ENCODE measurements around the gene RHOT2. TPM values are rescaled to one million over a fixed set of nuclear protein-coding genes. Genes with fewer than 3 reads are reported as not detected.

Gene RHOT2
- total and polyA plus RNA-seq, 9 donors = 11.6 to 100 (median 80.6) TPM

- intact Hi-C loops (cut with DNase I) = no loop called here
- no peaks in the 10 kb centered on the region for H3K36me3 ChIP-seq
- 62 to 71% (median 70%) methylated on average over 14 to 22 of the region's 22 CpGs for WGBS, 3 donors
- H3K4me1 ChIP-seq (ENCODE audit: insufficient read depth) = peaks cover 6% of the 10 kb centered on the region
- no peak overlapping the region for H3K27ac ChIP-seq
- no peak for DNase-seq
- no peak overlapping the region for H3K4me3 ChIP-seq
- H3K27me3 ChIP-seq = no peaks in the 10 kb centered on the region
- H3K9me3 ChIP-seq = no peaks in the 10 kb centered on the region
- TF ChIP-seq, protein P1, sequence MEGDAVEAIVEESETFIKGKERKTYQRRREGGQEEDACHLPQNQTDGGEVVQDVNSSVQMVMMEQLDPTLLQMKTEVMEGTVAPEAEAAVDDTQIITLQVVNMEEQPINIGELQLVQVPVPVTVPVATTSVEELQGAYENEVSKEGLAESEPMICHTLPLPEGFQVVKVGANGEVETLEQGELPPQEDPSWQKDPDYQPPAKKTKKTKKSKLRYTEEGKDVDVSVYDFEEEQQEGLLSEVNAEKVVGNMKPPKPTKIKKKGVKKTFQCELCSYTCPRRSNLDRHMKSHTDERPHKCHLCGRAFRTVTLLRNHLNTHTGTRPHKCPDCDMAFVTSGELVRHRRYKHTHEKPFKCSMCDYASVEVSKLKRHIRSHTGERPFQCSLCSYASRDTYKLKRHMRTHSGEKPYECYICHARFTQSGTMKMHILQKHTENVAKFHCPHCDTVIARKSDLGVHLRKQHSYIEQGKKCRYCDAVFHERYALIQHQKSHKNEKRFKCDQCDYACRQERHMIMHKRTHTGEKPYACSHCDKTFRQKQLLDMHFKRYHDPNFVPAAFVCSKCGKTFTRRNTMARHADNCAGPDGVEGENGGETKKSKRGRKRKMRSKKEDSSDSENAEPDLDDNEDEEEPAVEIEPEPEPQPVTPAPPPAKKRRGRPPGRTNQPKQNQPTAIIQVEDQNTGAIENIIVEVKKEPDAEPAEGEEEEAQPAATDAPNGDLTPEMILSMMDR (IDR thresholded peaks at IDR 0.05) = no peak
- TF ChIP-seq EP300 (IDR thresholded peaks at IDR 0.05) (no peak), POLR2A (IDR thresholded peaks at IDR 0.05) (no peak)
These were observed 6.4 kb downstream of the RHOT2 start for GRCh38 chr16:674214-674881.

GRCh38 chr16:674968-675883, 7.3 kb downstream of the RHOT2 start, which contains the start of gene RHBDL1:
RHBDL1 (plus strand) TSS chr16:675671; CDS start chr16:675791, 120 bp downstream.
- 5 to 8% (median 7%) methylated on average over 33 to 73 of the region's 73 CpGs for WGBS, 3 donors
- TF ChIP-seq, protein P1 (IDR thresholded peaks at IDR 0.05) = no peak
- TF ChIP-seq EP300 (IDR thresholded peaks at IDR 0.05) (no peak), POLR2A (IDR thresholded peaks at IDR 0.05) (no peak)
- no peaks in the 10 kb centered on the region for H3K27me3 ChIP-seq
- H3K9me3 ChIP-seq = no peaks in the 10 kb centered on the region
- intact Hi-C loops (cut with DNase I) = no loop called here
- peak in 1 of 5 donors; percentile 58 for DNase-seq
- H3K27ac ChIP-seq = no peak within 1 kb of the TSS
- H3K4me3 ChIP-seq = peak within 1 kb of the TSS; percentile 18
- H3K36me3 ChIP-seq = no peaks in the 10 kb centered on the region
- peaks cover 8% of the 10 kb centered on the region for H3K4me1 ChIP-seq (ENCODE audit: insufficient read depth)

GRCh38 chr16:675884-676564, 8.1 kb downstream of the RHOT2 start:
- no peak overlapping the region for H3K27ac ChIP-seq
- H3K4me3 ChIP-seq = peak overlapping the region; percentile 18
- peaks cover 10% of the 10 kb centered on the region for H3K4me1 ChIP-seq (ENCODE audit: insufficient read depth)
- no peak for DNase-seq
- H3K36me3 ChIP-seq = no peaks in the 10 kb centered on the region
- TF ChIP-seq POLR2A (IDR thresholded peaks at IDR 0.05) (no peak), EP300 (IDR thresholded peaks at IDR 0.05) (no peak)
- TF ChIP-seq, protein P1 (IDR thresholded peaks at IDR 0.05) = no peak
- H3K27me3 ChIP-seq = no peaks in the 10 kb centered on the region
- 32 to 39% (median 38%) methylated on average over 19 to 25 of the region's 25 CpGs for WGBS, 3 donors
- no peaks in the 10 kb centered on the region for H3K9me3 ChIP-seq
- intact Hi-C loops (cut with DNase I) = no loop called here

GRCh38 chr16:676565-676902, 8.6 kb downstream of the RHOT2 start:
- Histone ChIP-seq H3K27ac (no peak overlapping the region), H3K9me3 (no peaks in the 10 kb centered on the region), H3K27me3 (no peaks in the 10 kb centered on the region), H3K36me3 (no peaks in the 10 kb centered on the region), H3K4me1 (ENCODE audit: insufficient read depth) (peaks cover 14% of the 10 kb centered on the region), H3K4me3 (no peak overlapping the region)
- 86 to 92% (median 91%) methylated on average over 21 of the region's 21 CpGs for WGBS, 3 donors
- no peak for TF ChIP-seq EP300 (IDR thresholded peaks at IDR 0.05)
- TF ChIP-seq, protein P1 (IDR thresholded peaks at IDR 0.05) = no peak
- no peak for TF ChIP-seq POLR2A (IDR thresholded peaks at IDR 0.05)
- intact Hi-C loops (cut with DNase I) = no loop called here
- DNase-seq = no peak
